ENCODE results near the gene SLC9A9. TPM values are rescaled to one million over a fixed set of nuclear protein-coding genes. Genes with fewer than 3 reads are reported as not detected.
"Not testable (repeated sequence)": the region's sequence is repeated elsewhere in the genome, so short reads cannot be mapped to it uniquely, and the experiment has no call there.

SLC9A9 gene
- total and polyA plus RNA-seq, 2 donors from 2014 or later: 3.7 to 16.5 TPM

DNA sequence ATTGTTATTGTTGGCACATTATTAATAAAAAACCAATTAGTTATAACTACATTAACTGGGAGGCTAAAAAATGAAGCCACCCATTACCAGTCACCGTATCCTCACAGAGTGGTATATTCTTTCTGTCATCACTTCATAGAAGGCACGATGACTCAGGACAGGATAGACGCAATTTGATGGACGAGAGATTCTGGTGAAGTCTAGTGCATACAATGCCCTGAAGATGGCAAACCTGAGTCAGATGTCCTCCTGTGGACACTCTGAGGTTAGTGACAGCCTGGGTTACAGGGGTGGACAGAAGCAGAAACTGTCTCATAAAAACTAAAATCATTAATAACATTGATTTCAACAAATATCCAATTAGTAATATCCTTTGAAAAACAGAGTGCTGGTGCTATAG lies 150.3 kb downstream of the SLC9A9 start:
- no peaks in the 10 kb centered on the region for H3K9me3 ChIP-seq (ENCODE audit: control insufficient read depth in 2 of 3, insufficient read depth in 1 of 3, low read length in 3 of 3)
- TF ChIP-seq, protein P1, sequence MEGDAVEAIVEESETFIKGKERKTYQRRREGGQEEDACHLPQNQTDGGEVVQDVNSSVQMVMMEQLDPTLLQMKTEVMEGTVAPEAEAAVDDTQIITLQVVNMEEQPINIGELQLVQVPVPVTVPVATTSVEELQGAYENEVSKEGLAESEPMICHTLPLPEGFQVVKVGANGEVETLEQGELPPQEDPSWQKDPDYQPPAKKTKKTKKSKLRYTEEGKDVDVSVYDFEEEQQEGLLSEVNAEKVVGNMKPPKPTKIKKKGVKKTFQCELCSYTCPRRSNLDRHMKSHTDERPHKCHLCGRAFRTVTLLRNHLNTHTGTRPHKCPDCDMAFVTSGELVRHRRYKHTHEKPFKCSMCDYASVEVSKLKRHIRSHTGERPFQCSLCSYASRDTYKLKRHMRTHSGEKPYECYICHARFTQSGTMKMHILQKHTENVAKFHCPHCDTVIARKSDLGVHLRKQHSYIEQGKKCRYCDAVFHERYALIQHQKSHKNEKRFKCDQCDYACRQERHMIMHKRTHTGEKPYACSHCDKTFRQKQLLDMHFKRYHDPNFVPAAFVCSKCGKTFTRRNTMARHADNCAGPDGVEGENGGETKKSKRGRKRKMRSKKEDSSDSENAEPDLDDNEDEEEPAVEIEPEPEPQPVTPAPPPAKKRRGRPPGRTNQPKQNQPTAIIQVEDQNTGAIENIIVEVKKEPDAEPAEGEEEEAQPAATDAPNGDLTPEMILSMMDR (IDR thresholded peaks at IDR 0.05; ENCODE audit: borderline replicate concordance, extremely low read depth, insufficient read depth): no peak
- H3K27me3 ChIP-seq (ENCODE audit: control insufficient read depth, insufficient read depth, low read length): no peaks in the 10 kb centered on the region
- no peak overlapping the region for H3K9ac ChIP-seq (ENCODE audit: low read length in 3 of 3)
- H3K27ac ChIP-seq (ENCODE audit: low read depth in 2 of 2, low read length in 2 of 2): no peak overlapping the region
- intact Hi-C loops (cut with DNase I): no loop called here
- H3K4me1 ChIP-seq (ENCODE audit: control insufficient read depth in 2 of 3, insufficient read depth in 2 of 3, low read depth in 1 of 3, low read length in 3 of 3): no peaks in the 10 kb centered on the region
- H3K4me3 ChIP-seq (ENCODE audit: low read length in 3 of 3): no peak overlapping the region
- DNase-seq (no peak), FAIRE-seq (no peak)
- no peaks in the 10 kb centered on the region for H3K36me3 ChIP-seq (ENCODE audit: control insufficient read depth in 2 of 3, insufficient read depth in 3 of 3, low read length in 3 of 3)

DNA sequence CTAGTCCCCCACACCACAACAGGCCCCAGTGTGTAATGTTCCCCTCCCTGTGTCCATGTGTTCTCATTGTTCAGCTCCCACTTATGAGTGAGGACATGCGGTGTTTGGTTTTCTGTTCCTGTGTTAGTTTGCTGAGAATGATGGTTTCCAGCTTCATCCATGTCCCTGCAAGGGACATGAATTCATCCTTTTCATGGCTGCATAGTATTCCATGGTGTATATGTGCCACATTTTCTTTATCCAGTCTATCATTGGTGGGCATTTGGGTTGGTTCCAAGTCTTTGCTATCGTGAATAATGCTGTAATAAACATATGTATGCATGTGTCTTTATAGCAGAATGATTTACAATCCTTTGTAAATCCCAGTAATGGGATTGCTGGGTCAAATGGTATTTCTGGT lies 152.9 kb downstream of the SLC9A9 start:
- H3K4me1 ChIP-seq (ENCODE audit: control insufficient read depth in 2 of 3, insufficient read depth in 2 of 3, low read depth in 1 of 3, low read length in 3 of 3); H3K27ac ChIP-seq (ENCODE audit: low read depth in 2 of 2, low read length in 2 of 2); intact Hi-C loops (cut with DNase I); DNase-seq; H3K27me3 ChIP-seq (ENCODE audit: control insufficient read depth, insufficient read depth, low read length); H3K9ac ChIP-seq (ENCODE audit: low read length in 3 of 3); H3K36me3 ChIP-seq (ENCODE audit: control insufficient read depth in 2 of 3, insufficient read depth in 3 of 3, low read length in 3 of 3); H3K4me3 ChIP-seq (ENCODE audit: low read length in 3 of 3); FAIRE-seq; H3K9me3 ChIP-seq (ENCODE audit: control insufficient read depth in 2 of 3, insufficient read depth in 1 of 3, low read length in 3 of 3): not testable (repeated sequence)

DNA sequence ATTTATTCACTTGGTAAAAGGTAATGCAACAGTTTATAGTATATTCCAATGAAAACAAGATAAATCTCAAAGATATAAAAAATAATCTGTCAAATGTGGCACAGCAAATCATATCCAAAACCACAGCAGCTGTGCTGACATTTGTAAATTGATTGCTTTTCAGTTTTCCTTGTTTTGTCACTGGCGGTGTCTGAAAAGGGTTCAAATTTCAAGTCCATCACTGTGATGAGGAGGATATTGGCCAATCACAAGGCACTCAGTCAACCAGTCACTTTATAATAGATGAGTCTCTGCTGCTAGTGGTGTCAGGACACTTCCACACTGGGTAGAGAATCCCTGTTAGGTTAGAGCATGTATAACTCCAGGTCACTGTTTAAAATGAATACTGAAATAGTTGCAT lies 154.8 kb downstream of the SLC9A9 start:
- no peak overlapping the region for H3K27ac ChIP-seq (ENCODE audit: low read depth in 2 of 2, low read length in 2 of 2)
- TF ChIP-seq, protein P1 (IDR thresholded peaks at IDR 0.05; ENCODE audit: borderline replicate concordance, extremely low read depth, insufficient read depth): no peak
- H3K36me3 ChIP-seq (ENCODE audit: control insufficient read depth in 2 of 3, insufficient read depth in 3 of 3, low read length in 3 of 3): no peaks in the 10 kb centered on the region
- intact Hi-C loops (cut with DNase I): no loop called here
- no peaks in the 10 kb centered on the region for H3K4me1 ChIP-seq (ENCODE audit: control insufficient read depth in 2 of 3, insufficient read depth in 2 of 3, low read depth in 1 of 3, low read length in 3 of 3)
- no peak overlapping the region for H3K9ac ChIP-seq (ENCODE audit: low read length in 3 of 3)
- H3K27me3 ChIP-seq (ENCODE audit: control insufficient read depth, insufficient read depth, low read length): no peaks in the 10 kb centered on the region
- DNase-seq: no peak
- H3K4me3 ChIP-seq (ENCODE audit: low read length in 3 of 3): no peak overlapping the region
- FAIRE-seq: no peak
- no peaks in the 10 kb centered on the region for H3K9me3 ChIP-seq (ENCODE audit: control insufficient read depth in 2 of 3, insufficient read depth in 1 of 3, low read length in 3 of 3)

DNA sequence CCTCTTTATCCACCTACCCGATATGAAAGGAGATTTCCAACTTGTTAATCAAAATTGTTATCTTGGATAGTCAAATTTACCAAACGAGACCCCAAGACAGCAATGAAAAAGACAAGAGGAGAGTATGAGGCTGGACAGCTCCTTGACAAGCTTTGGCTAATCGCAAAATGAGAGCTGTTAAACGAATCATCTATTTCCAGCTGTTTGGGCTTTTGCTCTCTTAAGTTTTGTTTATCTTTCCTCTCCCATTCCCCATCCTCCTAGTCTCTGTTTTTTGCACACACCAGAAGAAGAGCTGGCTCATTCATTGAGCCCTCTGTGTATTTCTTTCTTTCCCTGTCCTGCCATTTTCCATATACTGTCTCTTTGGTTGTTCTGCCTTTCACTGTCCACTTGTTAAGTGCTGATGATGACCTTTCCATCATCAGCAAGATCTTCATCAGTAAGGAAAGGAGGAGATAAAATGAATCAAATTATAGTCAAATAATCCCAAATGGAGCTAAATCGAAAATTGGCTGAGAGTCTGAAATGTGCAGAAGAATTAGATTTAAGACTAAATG lies 161.6 kb downstream of the SLC9A9 start:
- DNase-seq (peak in 1 of 5 donors; percentile 24), FAIRE-seq (no peak)
- Histone ChIP-seq H3K27ac (ENCODE audit: low read depth in 2 of 2, low read length in 2 of 2) (no peak overlapping the region), H3K4me1 (ENCODE audit: control insufficient read depth in 2 of 3, insufficient read depth in 2 of 3, low read depth in 1 of 3, low read length in 3 of 3) (no peaks in the 10 kb centered on the region), H3K9ac (ENCODE audit: low read length in 3 of 3) (no peak overlapping the region), H3K9me3 (ENCODE audit: control insufficient read depth in 2 of 3, insufficient read depth in 1 of 3, low read length in 3 of 3) (no peaks in the 10 kb centered on the region), H3K27me3 (ENCODE audit: control insufficient read depth, insufficient read depth, low read length) (no peaks in the 10 kb centered on the region), H3K4me3 (ENCODE audit: low read length in 3 of 3) (no peak overlapping the region), H3K36me3 (ENCODE audit: control insufficient read depth in 2 of 3, insufficient read depth in 3 of 3, low read length in 3 of 3) (no peaks in the 10 kb centered on the region)
- intact Hi-C loops (cut with DNase I): no loop called here
- TF ChIP-seq, protein P1 (IDR thresholded peaks at IDR 0.05; ENCODE audit: borderline replicate concordance, extremely low read depth, insufficient read depth): no peak
